ENCODE measurements around the gene PLA2G15.

The PLA2G15 gene

DNA sequence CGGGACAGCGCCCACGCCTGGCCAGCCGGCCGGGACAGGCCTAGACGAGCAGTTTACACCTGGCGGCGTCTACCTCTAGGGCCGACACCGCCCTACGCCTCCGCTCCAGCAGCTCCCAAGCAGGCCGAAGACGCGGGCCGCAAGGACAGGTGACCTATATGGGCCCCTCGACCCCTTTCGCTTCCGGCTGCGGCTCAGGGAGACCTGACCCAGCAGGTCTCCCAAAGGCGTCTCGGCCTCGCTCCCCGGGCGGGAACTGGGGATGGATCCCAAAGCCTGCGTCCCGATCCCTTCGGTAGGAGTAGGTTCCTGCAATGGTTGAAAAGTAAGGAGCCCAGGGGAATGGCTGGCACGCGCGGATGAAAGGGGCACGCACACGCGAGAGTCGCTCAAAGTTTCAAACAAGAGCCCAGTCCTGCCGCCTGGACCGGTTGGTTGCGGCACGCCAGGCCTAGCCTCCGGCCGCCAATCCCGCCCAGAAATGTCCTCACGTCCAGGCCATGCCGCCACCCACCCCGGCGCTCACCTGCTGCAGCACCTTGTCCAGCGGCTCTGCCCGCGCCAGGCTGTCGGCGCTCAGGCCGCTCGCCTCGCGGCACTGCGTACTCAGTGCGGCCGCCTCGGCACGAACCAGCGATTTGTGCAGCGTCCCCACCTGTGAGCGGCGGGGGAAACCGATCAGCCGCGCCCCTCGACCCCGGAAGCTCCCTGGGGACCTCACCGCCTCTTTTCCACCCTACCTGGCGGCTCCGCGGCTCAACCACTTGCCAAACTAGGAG, 9.9 kb upstream of the PLA2G15 start:
- DNase-seq (ENCODE audit: extremely low spot score), result no peak
- POLR2A ChIA-PET, result no interaction called here
- TF ChIP-seq, protein P1, sequence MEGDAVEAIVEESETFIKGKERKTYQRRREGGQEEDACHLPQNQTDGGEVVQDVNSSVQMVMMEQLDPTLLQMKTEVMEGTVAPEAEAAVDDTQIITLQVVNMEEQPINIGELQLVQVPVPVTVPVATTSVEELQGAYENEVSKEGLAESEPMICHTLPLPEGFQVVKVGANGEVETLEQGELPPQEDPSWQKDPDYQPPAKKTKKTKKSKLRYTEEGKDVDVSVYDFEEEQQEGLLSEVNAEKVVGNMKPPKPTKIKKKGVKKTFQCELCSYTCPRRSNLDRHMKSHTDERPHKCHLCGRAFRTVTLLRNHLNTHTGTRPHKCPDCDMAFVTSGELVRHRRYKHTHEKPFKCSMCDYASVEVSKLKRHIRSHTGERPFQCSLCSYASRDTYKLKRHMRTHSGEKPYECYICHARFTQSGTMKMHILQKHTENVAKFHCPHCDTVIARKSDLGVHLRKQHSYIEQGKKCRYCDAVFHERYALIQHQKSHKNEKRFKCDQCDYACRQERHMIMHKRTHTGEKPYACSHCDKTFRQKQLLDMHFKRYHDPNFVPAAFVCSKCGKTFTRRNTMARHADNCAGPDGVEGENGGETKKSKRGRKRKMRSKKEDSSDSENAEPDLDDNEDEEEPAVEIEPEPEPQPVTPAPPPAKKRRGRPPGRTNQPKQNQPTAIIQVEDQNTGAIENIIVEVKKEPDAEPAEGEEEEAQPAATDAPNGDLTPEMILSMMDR (IDR thresholded peaks at IDR 0.05; ENCODE audit: control extremely low read depth, extremely low read depth, low read depth, missing control alignments), result no peak
- CTCF ChIA-PET, result interaction anchor here (0.9 to 4.0 kb wide), 4 partner anchors 26 to 419 kb away, joined by 3 to 21 read pairs (median 4); no protein-coding TSS in a partner anchor

DNA sequence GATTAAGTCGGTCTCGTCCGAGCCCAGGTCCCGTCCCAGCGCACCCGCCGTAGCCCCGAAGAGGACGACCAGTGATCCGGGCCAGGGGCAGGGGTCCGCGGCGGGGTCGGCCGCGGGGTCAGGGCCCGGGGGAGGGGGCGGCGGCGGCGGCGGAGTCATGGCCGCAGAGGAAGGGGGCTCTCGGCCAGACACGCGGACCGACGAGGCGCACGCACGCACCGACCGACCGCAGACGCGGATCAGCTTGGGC, 9.4 kb upstream of the PLA2G15 start, which contains the start of gene ESRP2:
TSS of gene ESRP2 (minus strand) at position 241 of the 250 bp plus-strand sequence. CDS start at position 159, 82 bp downstream.
- CTCF ChIA-PET, result interaction anchor here (4.0 kb wide), 1 partner anchor 25 kb away, joined by 21 read pairs; no protein-coding TSS in a partner anchor
- DNase-seq (ENCODE audit: extremely low spot score), result no peak
- POLR2A ChIA-PET, result no interaction called here
- TF ChIP-seq, protein P1 (IDR thresholded peaks at IDR 0.05; ENCODE audit: control extremely low read depth, extremely low read depth, low read depth, missing control alignments), result no peak

- peak; percentile 67 for DNase-seq (ENCODE audit: extremely low spot score)
- POLR2A ChIA-PET, result no interaction called here
- TF ChIP-seq, protein P1 (IDR thresholded peaks at IDR 0.05; ENCODE audit: control extremely low read depth, extremely low read depth, low read depth, missing control alignments), result no peak
- CTCF ChIA-PET, result interaction anchor here (1.1 to 4.0 kb wide), 5 partner anchors 8 to 93 kb away, joined by 3 to 21 read pairs (median 8); partner anchors contain the start of gene SLC7A6
These were observed 8.9 kb upstream of the PLA2G15 start for GRCh38 chr16:68236137-68236825.

DNA sequence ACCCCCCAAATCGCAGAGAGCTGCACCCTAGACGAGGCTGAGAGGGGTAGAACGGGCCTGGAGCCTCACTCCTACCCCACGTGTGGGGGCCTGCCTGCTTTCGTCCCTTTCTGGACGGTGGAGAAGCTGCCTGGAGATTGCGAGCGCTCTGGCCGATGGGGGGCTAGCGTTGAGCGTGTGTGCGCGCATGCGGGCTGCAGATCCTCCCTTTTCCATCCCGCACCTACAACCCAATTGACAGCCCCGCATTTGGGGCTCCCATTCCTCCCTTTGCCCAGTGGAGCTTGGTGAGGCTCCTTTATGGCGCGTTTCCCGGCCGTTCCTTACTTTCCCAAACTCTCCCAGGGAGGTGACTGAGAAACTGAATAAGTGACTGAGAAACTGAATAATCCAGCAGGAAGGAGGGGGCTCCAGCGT, 8.3 kb upstream of the PLA2G15 start:
- ChIA-PET POLR2A (interaction anchor here (0.6 kb wide), 1 partner anchor 335 kb away, joined by 3 read pairs; no protein-coding TSS in a partner anchor), CTCF (interaction anchor here (1.1 to 4.0 kb wide), 5 partner anchors 9 to 92 kb away, joined by 3 to 21 read pairs (median 8); partner anchors contain the start of gene SLC7A6)
- peak; percentile 45 for DNase-seq (ENCODE audit: extremely low spot score)
- TF ChIP-seq, protein P1 (IDR thresholded peaks at IDR 0.05; ENCODE audit: control extremely low read depth, extremely low read depth, low read depth, missing control alignments), result no peak

- peak; percentile 98 for DNase-seq (ENCODE audit: extremely low spot score)
- TF ChIP-seq, protein P1 (IDR thresholded peaks at IDR 0.05; ENCODE audit: control extremely low read depth, extremely low read depth, low read depth, missing control alignments), result no peak
- CTCF ChIA-PET, result interaction anchor here (1.0 to 4.0 kb wide), 7 partner anchors 9 to 118 kb away, joined by 3 to 21 read pairs (median 7); partner anchors contain the start of gene SLC7A6
- POLR2A ChIA-PET, result interaction anchor here (0.6 to 0.9 kb wide), 3 partner anchors 20 to 336 kb away, joined by 3 read pairs; partner anchors contain the start of genes PRMT7 and SLC7A6OS
These were observed 7.7 kb upstream of the PLA2G15 start for GRCh38 chr16:68237243-68238028.

- no peak for DNase-seq (ENCODE audit: extremely low spot score)
- TF ChIP-seq, protein P1 (IDR thresholded peaks at IDR 0.05; ENCODE audit: control extremely low read depth, extremely low read depth, low read depth, missing control alignments), result no peak
- POLR2A ChIA-PET, result interaction anchor here (0.7 to 0.9 kb wide), 2 partner anchors 19 to 73 kb away, joined by 3 read pairs; partner anchors contain the start of genes PRMT7 and SLC7A6OS
- CTCF ChIA-PET, result interaction anchor here (1.0 to 4.0 kb wide), 5 partner anchors 23 to 119 kb away, joined by 3 to 21 read pairs (median 5); partner anchors contain the start of gene SLC7A6
These were observed 7.2 kb upstream of the PLA2G15 start for GRCh38 chr16:68238029-68238345.

Measured in GM10248 (cell line).